Measurements from ENCODE around the gene DNM3.
"Not testable (repeated sequence)": the region's sequence is repeated elsewhere in the genome, so short reads cannot be mapped to it uniquely, and the experiment has no call there.

The DNM3 gene

DNA sequence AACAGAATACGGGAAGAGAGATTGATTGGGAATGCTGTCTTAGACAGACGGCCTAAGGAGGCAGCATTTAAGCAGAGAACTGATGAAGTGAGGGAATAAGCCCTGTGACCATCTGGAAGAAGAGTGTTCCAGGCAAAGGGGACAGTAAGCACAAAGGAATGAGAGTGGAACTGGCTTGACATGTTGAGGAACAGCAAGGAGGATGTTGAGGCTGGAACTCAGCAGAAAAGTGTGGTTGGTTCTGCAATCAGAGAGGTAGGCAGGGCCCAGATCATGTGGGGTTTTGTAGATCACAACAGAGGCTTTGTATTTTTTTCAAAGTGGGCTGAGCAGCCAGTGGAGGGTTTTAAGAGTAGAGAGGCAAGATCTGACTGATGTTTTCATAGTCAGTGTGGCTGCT, 157.4 kb downstream of the DNM3 start:
- Mint-ChIP-seq H3K36me3 (no peaks in the 10 kb centered on the region), H3K27me3 (no peaks in the 10 kb centered on the region), H3K4me1 (no peaks in the 10 kb centered on the region), H3K4me3 (no peak overlapping the region), H3K27ac (no peak overlapping the region), H3K9me3 (no peaks in the 10 kb centered on the region)
- no peak for DNase-seq
- CTCF ChIA-PET = no interaction called here

GRCh38 chr1:171999756-172000155, 158.5 kb downstream of the DNM3 start:
- CTCF ChIA-PET = interaction anchor here (1.4 kb wide), 1 partner anchor 13 kb away, joined by 4 read pairs; no protein-coding TSS in a partner anchor
- H3K4me1 Mint-ChIP-seq = no peaks in the 10 kb centered on the region
- H3K36me3 Mint-ChIP-seq = no peaks in the 10 kb centered on the region
- H3K9me3 Mint-ChIP-seq = no peaks in the 10 kb centered on the region
- no peak overlapping the region for H3K4me3 Mint-ChIP-seq
- H3K27me3 Mint-ChIP-seq = no peaks in the 10 kb centered on the region
- no peak for DNase-seq
- no peak overlapping the region for H3K27ac Mint-ChIP-seq

GRCh38 chr1:172001288-172001687, 160.0 kb downstream of the DNM3 start:
- DNase-seq = no peak
- H3K9me3 Mint-ChIP-seq = no peaks in the 10 kb centered on the region
- no peak overlapping the region for H3K27ac Mint-ChIP-seq
- H3K4me1 Mint-ChIP-seq = no peaks in the 10 kb centered on the region
- H3K4me3 Mint-ChIP-seq = no peak overlapping the region
- no peaks in the 10 kb centered on the region for H3K36me3 Mint-ChIP-seq
- CTCF ChIA-PET = interaction anchor here (1.3 to 2.6 kb wide), 6 partner anchors 15 to 442 kb away, joined by 3 to 20 read pairs (median 8); partner anchors contain the start of gene PIGC
- H3K27me3 Mint-ChIP-seq = no peaks in the 10 kb centered on the region

DNA sequence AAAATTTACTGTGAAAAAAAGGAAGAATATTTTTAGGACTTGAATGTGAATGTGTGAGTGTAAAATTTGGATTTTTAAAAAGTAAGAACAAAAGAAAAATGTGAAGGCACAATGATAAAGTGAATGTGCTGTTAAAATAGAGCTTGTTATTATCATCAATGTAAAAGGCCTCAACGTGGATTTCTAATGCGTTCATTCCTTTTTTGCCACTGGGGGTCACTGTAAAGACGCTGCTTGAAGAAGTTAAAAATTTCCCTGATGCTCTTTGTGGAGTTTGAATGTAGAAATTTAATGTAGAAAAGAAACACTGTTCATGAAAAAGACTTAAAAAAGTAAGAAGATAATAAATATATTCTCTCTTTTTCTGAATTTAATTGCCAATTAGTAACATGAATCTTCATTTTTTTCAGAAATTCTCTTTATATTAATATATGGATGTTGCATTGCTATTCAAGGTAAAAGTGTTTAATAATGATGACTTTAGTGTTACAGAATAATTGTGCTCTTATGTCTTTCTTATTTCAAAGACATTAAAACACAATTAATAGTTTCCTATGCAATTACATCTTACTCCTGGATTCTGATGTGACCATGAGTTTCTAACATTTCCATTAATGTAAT, 161.5 kb downstream of the DNM3 start:
- H3K36me3 Mint-ChIP-seq = no peaks in the 10 kb centered on the region
- CTCF ChIA-PET = interaction anchor here (0.6 to 2.6 kb wide), 32 partner anchors 9 to 725 kb away, joined by 3 to 20 read pairs (median 4); partner anchors contain the start of gene PIGC
- H3K4me3 Mint-ChIP-seq = no peak overlapping the region
- no peaks in the 10 kb centered on the region for H3K4me1 Mint-ChIP-seq
- H3K27ac Mint-ChIP-seq = no peak overlapping the region
- no peaks in the 10 kb centered on the region for H3K27me3 Mint-ChIP-seq
- no peaks in the 10 kb centered on the region for H3K9me3 Mint-ChIP-seq
- peak; percentile 41 for DNase-seq

- Mint-ChIP-seq H3K4me1 (no peaks in the 10 kb centered on the region), H3K27me3 (no peaks in the 10 kb centered on the region), H3K27ac (no peak overlapping the region), H3K36me3 (no peaks in the 10 kb centered on the region), H3K4me3 (no peak overlapping the region), H3K9me3 (no peaks in the 10 kb centered on the region)
- DNase-seq = no peak
- CTCF ChIA-PET = interaction anchor here (0.7 to 1.9 kb wide), 10 partner anchors 14 to 723 kb away, joined by 3 to 17 read pairs (median 4); no protein-coding TSS in a partner anchor
These were observed 162.7 kb downstream of the DNM3 start for GRCh38 chr1:172003766-172004530.

DNA sequence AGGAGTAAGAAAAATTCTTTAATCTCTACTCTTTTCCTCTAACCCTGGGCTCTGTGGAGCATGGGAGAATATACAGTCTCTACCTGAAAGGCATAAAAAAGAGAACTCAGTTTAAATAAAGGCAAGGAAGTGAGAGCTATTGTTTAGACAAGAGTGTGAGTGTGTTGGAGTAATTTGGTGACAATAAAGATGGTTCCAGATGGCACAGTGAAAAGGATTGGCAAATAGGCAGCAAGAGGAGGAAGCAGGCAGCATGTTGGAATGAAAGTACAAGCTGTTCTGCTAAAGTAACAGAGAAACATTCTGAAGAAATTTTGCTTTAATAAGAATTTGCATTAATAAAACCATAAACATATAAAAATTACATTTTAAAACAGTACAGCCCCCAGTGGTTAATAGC, 163.4 kb downstream of the DNM3 start:
- Mint-ChIP-seq H3K4me1 (no peaks in the 10 kb centered on the region), H3K27ac (no peak overlapping the region), H3K36me3 (no peaks in the 10 kb centered on the region), H3K27me3 (no peaks in the 10 kb centered on the region), H3K4me3 (no peak overlapping the region), H3K9me3 (no peaks in the 10 kb centered on the region)
- DNase-seq = no peak
- CTCF ChIA-PET = interaction anchor here (0.9 to 1.3 kb wide), 5 partner anchors 15 to 440 kb away, joined by 3 to 4 read pairs (median 3); no protein-coding TSS in a partner anchor

DNA sequence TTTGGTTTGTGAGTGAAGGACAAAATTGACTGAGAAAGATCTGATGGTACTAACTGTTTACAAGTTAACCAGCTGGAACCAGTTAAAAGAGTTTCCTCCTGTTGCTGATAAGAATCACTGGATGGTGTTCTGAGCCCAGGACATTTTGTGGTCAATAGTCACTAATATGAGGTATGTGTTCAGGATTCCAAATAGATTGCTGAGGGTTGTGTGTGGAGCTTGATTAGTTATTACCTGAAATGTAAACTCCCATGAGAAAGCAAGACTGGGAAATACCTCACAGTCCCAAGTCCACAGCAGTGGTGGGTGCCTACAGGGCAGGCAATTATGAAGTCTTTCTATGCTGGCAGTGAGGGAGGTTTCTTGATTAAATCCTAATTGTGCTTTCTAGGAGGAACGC, 164.6 kb downstream of the DNM3 start:
- no peaks in the 10 kb centered on the region for H3K27me3 Mint-ChIP-seq
- CTCF ChIA-PET = interaction anchor here (0.8 to 1.2 kb wide), 2 partner anchors 17 to 205 kb away, joined by 3 read pairs; no protein-coding TSS in a partner anchor
- DNase-seq = no peak
- H3K36me3 Mint-ChIP-seq = no peaks in the 10 kb centered on the region
- no peak overlapping the region for H3K27ac Mint-ChIP-seq
- H3K4me3 Mint-ChIP-seq = no peak overlapping the region
- H3K4me1 Mint-ChIP-seq = no peaks in the 10 kb centered on the region
- peaks cover 4% of the 10 kb centered on the region for H3K9me3 Mint-ChIP-seq

GRCh38 chr1:172006660-172007059, 165.4 kb downstream of the DNM3 start:
- Mint-ChIP-seq H3K27me3 (no peaks in the 10 kb centered on the region), H3K4me3 (no peak overlapping the region), H3K27ac (no peak overlapping the region), H3K9me3 (peaks cover 4% of the 10 kb centered on the region), H3K36me3 (no peaks in the 10 kb centered on the region), H3K4me1 (no peaks in the 10 kb centered on the region)
- CTCF ChIA-PET = interaction anchor here (0.8 to 1.2 kb wide), 2 partner anchors 18 to 206 kb away, joined by 3 read pairs; no protein-coding TSS in a partner anchor
- no peak for DNase-seq

GRCh38 chr1:172018727-172019311, 177.5 kb downstream of the DNM3 start:
- no peak overlapping the region for H3K27ac Mint-ChIP-seq

GRCh38 chr1:172019976-172020375, 178.7 kb downstream of the DNM3 start:
- CTCF ChIA-PET = no interaction called here
- DNase-seq = no peak
- Mint-ChIP-seq H3K36me3 (no peaks in the 10 kb centered on the region), H3K27ac (no peak overlapping the region), H3K4me1 (no peaks in the 10 kb centered on the region), H3K4me3 (no peak overlapping the region), H3K27me3 (peaks cover 4% of the 10 kb centered on the region), H3K9me3 (no peaks in the 10 kb centered on the region)

More at GRCh38 chr1:172018727-172019311, 177.5 kb downstream of the DNM3 start:
- Mint-ChIP-seq H3K4me3 (no peak overlapping the region), H3K9me3 (no peaks in the 10 kb centered on the region), H3K36me3 (no peaks in the 10 kb centered on the region), H3K4me1 (no peaks in the 10 kb centered on the region), H3K27me3 (peaks cover 4% of the 10 kb centered on the region)
- no peak for DNase-seq
- CTCF ChIA-PET = no interaction called here

- no peak overlapping the region for H3K4me3 Mint-ChIP-seq
- CTCF ChIA-PET = no interaction called here
- no peaks in the 10 kb centered on the region for H3K4me1 Mint-ChIP-seq
- DNase-seq = no peak
- H3K27ac Mint-ChIP-seq = no peak overlapping the region
- H3K27me3 Mint-ChIP-seq = peaks cover 6% of the 10 kb centered on the region
- no peaks in the 10 kb centered on the region for H3K9me3 Mint-ChIP-seq
- no peaks in the 10 kb centered on the region for H3K36me3 Mint-ChIP-seq
These were observed 183.2 kb downstream of the DNM3 start for GRCh38 chr1:172024516-172024915.

- H3K4me3 Mint-ChIP-seq, H3K36me3 Mint-ChIP-seq, H3K27ac Mint-ChIP-seq, CTCF ChIA-PET, DNase-seq, H3K27me3 Mint-ChIP-seq, H3K9me3 Mint-ChIP-seq, H3K4me1 Mint-ChIP-seq: not testable (repeated sequence)
These were observed 183.8 kb downstream of the DNM3 start for GRCh38 chr1:172024944-172025738.

GRCh38 chr1:172040466-172040865, 199.2 kb downstream of the DNM3 start:
- Mint-ChIP-seq H3K9me3 (peaks cover 3% of the 10 kb centered on the region), H3K27me3 (no peaks in the 10 kb centered on the region), H3K36me3 (peaks cover 3% of the 10 kb centered on the region), H3K4me1 (peaks cover 9% of the 10 kb centered on the region), H3K4me3 (no peak overlapping the region), H3K27ac (no peak overlapping the region)
- CTCF ChIA-PET = interaction anchor here (0.6 kb wide), 1 partner anchor 18 kb away, joined by 3 read pairs; no protein-coding TSS in a partner anchor
- DNase-seq = no peak

DNA sequence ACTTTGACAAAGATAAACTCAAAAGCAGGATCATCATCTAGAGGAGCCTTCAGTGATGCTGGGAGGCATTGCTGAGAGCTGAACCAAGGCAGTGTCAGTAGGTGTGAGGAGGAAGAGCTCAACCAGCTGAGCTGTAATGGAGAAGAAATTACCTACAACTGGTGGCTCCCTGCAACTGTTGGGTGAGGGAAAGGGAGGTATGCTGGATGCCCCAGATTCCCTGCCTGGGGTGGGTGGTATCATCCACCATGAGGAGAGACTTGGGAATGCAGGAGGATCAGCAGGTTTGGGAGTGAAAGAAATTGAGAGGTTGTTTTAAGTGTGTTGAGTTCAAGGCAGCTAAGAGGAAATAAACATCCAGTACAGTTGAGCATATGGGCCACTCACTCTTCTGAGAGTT, 199.8 kb downstream of the DNM3 start:
- Mint-ChIP-seq H3K27me3 (no peaks in the 10 kb centered on the region), H3K4me1 (peaks cover 9% of the 10 kb centered on the region), H3K9me3 (peaks cover 3% of the 10 kb centered on the region), H3K27ac (no peak overlapping the region), H3K4me3 (no peak overlapping the region), H3K36me3 (peaks cover 3% of the 10 kb centered on the region)
- no peak for DNase-seq
- CTCF ChIA-PET = no interaction called here

Measured in activated naive CD4-positive, alpha-beta T cell treated with anti-CD3 and anti-CD28 coated beads, Interleukin-2, amount 10 ng/mL, durations not matched to agents 7 days and 5 days (primary cell).